DOHH2 (cell line): ENCODE data around the gene SPRN.

ENCODE experiments used
- EZH2phosphoT487 ChIP-seq: fragments of 200-600 bp; sonication (generic); IDR thresholded peaks from 2 replicates; pipeline ENCODE4 v1.6.1; 2017; ENCODE audit warnings: borderline replicate concordance, mild to moderate bottlenecking, antibody characterized with exemption, low read length, moderate library complexity, mixed read lengths
- TF ChIP-seq, protein P1 (sequence below): fragments of 200-600 bp; sonication (generic); IDR thresholded peaks from one replicate; pipeline ENCODE4 v1.5.1; 2014; ENCODE audit warnings: antibody characterized with exemption, mild to moderate bottlenecking, low read depth, low read length; ENCODE audit not compliant: poor library complexity, severe bottlenecking

DNA sequence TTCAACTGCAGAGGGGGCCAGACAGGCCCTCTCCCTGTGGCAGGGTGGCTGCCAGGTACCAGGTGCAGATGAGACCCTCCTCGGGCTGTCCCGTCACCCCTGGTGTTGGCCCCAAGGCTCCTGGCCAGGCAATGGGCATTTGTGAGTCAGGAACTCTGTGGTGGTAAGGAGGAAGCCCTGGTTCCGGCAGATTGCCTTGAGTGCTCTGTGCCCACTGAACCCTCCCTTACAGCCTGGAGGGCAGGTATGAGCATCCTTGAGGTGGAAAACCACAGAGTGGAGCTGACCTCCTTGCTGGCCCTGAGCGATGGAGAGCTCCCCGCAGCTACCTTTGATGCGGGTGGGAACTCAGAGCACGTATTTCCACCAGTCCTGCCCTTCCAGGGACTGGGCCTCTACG, 43.4 kb downstream of the SPRN start:
- TF ChIP-seq, protein P1, sequence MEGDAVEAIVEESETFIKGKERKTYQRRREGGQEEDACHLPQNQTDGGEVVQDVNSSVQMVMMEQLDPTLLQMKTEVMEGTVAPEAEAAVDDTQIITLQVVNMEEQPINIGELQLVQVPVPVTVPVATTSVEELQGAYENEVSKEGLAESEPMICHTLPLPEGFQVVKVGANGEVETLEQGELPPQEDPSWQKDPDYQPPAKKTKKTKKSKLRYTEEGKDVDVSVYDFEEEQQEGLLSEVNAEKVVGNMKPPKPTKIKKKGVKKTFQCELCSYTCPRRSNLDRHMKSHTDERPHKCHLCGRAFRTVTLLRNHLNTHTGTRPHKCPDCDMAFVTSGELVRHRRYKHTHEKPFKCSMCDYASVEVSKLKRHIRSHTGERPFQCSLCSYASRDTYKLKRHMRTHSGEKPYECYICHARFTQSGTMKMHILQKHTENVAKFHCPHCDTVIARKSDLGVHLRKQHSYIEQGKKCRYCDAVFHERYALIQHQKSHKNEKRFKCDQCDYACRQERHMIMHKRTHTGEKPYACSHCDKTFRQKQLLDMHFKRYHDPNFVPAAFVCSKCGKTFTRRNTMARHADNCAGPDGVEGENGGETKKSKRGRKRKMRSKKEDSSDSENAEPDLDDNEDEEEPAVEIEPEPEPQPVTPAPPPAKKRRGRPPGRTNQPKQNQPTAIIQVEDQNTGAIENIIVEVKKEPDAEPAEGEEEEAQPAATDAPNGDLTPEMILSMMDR, result no peak
- no peak for TF ChIP-seq EZH2phosphoT487
